Cerebellar nuclear complex (tissue), 1 donor: ENCODE results near the gene GABRQ.
"Not testable (repeated sequence)": the region's sequence is repeated elsewhere in the genome, so short reads cannot be mapped to it uniquely, and the experiment has no call there.

ENCODE experiments used
- DNase-seq, 2 experiments: peaks; one replicate each; lab custom pipeline; 2025; lab: John Stamatoyannopoulos, UW

The GABRQ gene

DNA sequence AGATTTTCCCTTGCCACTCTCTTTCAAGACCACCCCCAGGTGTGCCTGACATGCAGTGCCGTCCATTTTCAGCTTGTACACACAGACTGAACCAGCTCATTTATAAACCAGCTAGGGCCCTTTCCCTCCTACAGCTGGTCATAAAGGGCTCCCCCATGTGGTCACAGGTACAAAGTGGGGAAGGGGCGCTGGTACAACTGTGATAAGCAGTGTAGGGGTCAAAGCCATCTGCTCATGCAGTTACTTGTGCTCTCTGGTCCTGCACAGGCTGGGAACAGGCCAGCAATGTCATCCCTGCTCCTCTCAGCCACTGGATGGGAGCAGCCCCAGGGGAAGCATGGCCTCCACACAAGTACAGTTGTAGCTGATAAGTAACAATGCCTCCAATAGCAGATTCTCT is 20.6 kb downstream of the GABRQ start:
- DNase-seq = no peak

DNA sequence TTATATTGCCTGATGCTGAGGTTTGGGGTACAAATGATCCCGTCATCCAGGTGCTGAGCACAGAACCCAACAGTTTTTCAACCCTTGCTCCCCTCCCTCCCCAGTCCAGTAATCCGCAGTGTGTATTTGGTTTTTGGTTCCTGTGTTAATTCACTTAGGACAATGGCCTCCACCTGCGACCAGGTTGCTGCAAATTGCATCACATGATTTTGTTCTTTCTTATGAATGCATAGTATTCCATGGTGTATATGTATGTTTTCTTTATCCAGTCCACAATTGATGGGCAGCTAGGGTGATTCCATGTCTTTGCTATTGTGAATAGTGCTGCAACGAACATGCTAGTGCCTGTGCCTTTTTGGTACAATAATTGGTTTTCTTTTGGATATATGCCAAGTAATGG is 25.4 kb downstream of the GABRQ start:
- no peak for DNase-seq

DNA sequence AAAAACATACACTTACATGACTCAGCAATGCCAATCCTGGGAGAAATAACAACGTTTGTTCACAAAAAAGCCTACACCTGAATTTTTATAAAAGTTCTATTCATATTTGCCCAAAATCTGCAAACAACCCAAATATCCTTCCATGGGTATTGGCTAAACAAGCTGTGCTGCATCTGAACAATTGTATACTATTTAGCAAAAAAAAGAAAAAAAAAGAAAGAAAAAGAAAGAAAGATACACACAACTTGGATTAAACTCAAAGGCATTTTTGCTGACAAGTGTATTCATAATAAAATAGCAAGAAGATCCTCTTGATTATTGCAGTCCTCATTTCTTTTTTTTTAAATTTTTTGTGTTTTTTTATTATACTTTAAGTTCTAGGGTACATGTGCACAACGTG is 36.4 kb downstream of the GABRQ start:
- DNase-seq = no peak

DNA sequence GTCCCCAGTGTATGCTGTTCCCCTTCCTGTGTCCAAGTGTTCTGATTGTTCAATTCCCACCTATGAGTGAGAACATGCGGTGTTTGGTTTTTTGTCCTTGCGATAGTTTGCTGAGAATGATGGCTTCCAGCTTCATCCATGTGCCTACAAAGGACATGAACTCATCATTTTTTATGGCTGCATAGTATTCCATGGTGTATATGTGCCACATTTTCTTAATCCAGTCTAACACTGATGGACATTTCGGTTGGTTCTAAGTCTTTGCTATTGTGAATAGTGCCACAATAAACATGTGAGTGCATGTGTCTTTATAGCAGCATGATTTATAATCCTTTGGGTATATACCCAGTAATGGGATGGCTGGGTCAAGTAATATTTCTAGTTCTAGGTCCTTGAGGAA is 37.0 kb downstream of the GABRQ start:
- DNase-seq = not testable (repeated sequence)

DNA sequence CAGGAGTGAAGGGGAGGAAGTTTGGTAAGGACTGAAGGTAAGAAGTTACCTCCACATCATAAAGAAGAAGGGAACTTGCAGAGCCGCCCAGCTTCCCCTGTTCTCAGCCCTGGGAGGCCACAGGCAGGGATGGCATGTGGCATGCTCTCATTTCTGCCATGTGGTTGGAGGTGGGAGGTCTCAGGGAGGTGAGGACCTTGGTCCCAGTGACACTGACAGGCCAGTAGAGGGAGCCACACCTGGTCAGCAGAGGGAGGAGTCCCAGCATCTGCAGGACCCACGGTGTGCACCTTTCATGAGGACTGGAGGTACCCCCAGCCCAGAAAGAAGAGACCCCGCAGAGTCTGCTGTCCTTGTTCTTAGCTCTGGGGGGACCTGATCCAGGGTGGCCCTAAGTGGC is 43.3 kb downstream of the GABRQ start:
- DNase-seq = not testable (repeated sequence)

DNA sequence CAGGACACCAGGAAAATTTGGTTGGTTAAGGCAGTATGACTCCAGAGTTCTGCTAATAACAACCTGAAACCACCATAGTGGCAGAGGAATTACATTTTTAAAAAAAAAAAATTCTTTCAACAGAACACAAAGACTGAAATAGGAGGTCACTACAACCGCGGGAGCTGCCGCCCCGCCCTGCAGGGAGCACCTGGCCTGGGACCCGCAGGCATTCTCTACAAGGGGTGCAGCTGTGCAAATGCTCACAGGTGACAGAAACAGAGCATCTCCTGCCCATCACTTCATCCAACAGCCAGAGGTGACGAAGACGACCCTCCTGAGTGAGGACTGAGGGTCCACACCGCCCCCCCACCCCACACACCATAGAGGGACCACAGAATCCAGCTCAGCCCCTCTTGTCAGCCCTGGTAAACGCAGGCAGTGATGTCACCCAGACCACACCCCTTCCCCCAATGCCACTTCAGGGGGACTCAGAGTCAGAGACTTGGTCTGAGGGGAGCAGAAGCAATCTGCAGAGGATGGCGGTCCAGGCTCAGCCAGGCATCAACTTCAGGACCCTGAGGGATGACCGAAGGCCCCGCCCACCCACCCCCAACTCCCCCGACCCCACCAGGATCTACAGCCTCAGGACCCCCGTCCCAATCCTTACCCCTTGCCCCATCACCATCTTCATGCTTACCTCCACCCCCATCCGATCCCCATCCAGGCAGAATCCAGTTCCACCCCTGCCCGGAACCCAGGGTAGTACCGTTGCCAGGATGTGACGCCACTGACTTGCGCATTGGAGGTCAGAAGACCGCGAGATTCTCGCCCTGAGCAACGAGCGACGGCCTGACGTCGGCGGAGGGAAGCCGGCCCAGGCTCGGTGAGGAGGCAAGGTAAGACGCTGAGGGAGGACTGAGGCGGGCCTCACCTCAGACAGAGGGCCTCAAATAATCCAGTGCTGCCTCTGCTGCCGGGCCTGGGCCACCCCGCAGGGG is 60.5 kb downstream of the GABRQ start, which contains the start of gene MAGEA3:
Gene MAGEA3 (plus strand): TSS at position 843 of the 980 bp plus-strand sequence. CDS start 2,039 bp downstream, outside the sequence.
- not testable (repeated sequence) for DNase-seq

DNA sequence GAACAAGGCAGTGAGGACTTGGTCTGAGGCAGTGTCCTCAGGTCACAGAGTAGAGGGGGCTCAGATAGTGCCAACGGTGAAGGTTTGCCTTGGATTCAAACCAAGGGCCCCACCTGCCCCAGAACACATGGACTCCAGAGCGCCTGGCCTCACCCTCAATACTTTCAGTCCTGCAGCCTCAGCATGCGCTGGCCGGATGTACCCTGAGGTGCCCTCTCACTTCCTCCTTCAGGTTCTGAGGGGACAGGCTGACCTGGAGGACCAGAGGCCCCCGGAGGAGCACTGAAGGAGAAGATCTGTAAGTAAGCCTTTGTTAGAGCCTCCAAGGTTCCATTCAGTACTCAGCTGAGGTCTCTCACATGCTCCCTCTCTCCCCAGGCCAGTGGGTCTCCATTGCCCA is 62.7 kb downstream of the GABRQ start:
- not testable (repeated sequence) for DNase-seq

DNA sequence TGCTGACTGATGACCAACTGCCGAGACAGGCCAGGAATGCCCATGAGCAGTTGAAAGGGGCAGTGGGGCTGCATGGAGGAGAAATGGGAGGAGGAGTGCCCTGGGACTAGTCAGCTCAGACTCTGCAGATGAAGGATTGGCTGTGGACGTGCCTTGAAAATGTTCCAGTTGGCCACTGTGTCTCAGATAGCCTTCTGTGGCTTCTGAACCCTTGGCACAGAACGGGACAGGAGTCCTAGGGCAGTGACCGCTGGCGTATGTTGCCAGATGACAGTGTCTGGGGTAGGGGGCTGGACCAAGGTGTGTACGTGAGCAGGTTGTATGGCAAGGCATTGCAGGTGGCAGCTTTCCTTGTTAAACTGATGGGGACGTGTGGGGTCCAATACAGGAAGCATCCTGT is 68.8 kb downstream of the GABRQ start:
- not testable (repeated sequence) for DNase-seq
